Right lobe of liver (tissue), 4 donors: ENCODE results near the gene IQSEC3.

Source experiments
- POLR2A ChIP-seq: fragments of 450-650 bp; IDR thresholded peaks from one replicate; pipeline ENCODE4 v1.6.1; 2017; ENCODE audit warnings: antibody characterized with exemption, mild to moderate bottlenecking
- TF ChIP-seq, protein P1 (sequence below), 4 donors: fragments of 200-600 bp in 3 of 4; fragments of 450-650 bp in 1 of 4; IDR thresholded peaks; one replicate each; pipeline versions ENCODE4 v1.5.1 to v1.8.0; 2016 to 2022; ENCODE audit warnings: antibody characterized with exemption in 4 of 4, mild to moderate bottlenecking in 2 of 4
- donor health status: DM: no; HTN: no; CAD: no.
- donor health status: DM: no; HTN: no; CAD: no.
- donor health status: DM: no; HTN: yes; CAD: no.

DNA sequence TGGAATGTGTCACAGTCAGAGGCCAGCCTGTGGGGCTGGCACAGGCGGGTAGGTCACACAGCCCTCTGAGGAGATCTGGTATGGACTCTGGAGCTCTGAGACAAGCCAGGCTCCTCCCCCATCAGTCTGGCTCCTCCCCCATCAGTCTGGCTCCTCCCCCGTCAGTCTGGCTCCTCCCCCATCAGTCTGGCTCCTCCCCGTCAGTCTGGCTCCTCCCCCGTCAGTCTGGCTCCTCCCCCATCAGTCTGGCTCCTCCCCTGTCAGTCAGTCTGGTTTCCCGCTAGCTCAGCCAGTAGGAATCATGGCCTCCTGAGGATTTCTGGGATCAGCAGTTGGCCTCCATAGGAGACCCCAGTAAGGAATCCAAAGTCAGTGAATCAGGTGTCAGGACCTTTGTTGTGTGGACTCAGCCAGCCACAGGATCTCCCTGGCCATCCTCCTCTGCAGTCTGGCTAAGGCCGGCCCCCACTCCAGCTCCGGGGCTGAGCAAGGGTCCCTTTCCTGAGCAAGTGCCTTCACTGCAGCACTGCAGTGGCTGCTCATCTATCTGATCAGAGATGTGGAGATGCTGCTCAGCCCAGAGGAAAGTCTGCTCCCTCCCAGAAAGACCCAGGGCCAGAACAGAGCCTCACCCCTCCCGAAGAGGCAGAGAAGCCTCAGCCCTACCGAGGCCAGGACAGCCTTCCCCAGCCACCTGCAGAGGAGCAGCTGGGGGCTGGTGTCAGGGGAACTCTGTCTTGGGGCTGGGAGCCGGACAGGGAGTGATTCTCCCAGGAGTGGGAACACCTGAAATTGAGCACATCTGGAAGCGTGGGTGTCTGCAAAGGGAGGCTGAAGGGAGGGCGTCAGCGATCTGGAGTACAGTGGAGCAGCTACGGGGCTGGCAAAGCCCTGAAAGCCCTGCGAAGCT, 35.7 kb downstream of the IQSEC3 start:
- TF ChIP-seq, protein P1, sequence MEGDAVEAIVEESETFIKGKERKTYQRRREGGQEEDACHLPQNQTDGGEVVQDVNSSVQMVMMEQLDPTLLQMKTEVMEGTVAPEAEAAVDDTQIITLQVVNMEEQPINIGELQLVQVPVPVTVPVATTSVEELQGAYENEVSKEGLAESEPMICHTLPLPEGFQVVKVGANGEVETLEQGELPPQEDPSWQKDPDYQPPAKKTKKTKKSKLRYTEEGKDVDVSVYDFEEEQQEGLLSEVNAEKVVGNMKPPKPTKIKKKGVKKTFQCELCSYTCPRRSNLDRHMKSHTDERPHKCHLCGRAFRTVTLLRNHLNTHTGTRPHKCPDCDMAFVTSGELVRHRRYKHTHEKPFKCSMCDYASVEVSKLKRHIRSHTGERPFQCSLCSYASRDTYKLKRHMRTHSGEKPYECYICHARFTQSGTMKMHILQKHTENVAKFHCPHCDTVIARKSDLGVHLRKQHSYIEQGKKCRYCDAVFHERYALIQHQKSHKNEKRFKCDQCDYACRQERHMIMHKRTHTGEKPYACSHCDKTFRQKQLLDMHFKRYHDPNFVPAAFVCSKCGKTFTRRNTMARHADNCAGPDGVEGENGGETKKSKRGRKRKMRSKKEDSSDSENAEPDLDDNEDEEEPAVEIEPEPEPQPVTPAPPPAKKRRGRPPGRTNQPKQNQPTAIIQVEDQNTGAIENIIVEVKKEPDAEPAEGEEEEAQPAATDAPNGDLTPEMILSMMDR (IDR thresholded peaks at IDR 0.05) = no peak
- TF ChIP-seq POLR2A = no peak
